HepG2 (cell line): Measurements from ENCODE around the gene MPV17L.

ENCODE experiments used
- FOSL1 ChIP-seq: sonication (generic); formaldehyde crosslinking; IDR thresholded peaks from 2 replicates; pipeline ENCODE4 v1.9.0; 2021; ENCODE audit warnings: missing genetic modification reagents, borderline replicate concordance
- REXO4 ChIP-seq: sonication (generic); formaldehyde crosslinking; IDR thresholded peaks from 2 replicates; pipeline ENCODE4 v1.8.0; 2022; ENCODE audit warnings: missing genetic modification reagents, mild to moderate bottlenecking, borderline replicate concordance
- ZNF317 ChIP-seq: sonication (generic); formaldehyde crosslinking; IDR thresholded peaks from 2 replicates; pipeline ENCODE4 v1.5.0; 2020; ENCODE audit warnings: mild to moderate bottlenecking, missing genetic modification reagents
- TF ChIP-seq, protein P1 (sequence below): sonication (generic); formaldehyde crosslinking; IDR thresholded peaks from 2 replicates; pipeline ENCODE4 v1.5.0; 2020; ENCODE audit warnings: mild to moderate bottlenecking, missing genetic modification reagents, moderate library complexity
- TF ChIP-seq, protein P2 (sequence below): sonication (generic); formaldehyde crosslinking; IDR thresholded peaks from 2 replicates; pipeline ENCODE4 v1.5.1; 2020; ENCODE audit warnings: mild to moderate bottlenecking, missing genetic modification reagents, moderate library complexity

DNA sequence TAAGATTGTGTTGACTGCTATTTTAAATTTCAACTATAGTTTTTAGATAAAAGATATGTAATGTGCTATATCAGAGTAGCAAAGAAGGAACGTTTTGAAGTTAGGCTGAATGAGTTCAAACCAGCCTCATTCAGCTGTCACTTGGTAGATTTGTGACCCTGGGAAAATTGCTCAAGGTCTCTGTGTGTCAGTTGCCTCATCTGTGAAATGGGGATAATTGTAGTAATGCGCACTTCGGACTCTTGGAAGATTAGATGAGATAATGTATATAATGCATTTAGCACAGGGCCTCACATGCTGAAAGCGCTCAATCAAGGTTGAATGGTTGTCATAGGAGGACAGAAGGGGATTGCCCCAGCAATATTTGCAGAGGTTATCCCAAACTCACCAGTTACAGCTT lies 43.5 kb downstream of the MPV17L start:
- TF ChIP-seq REXO4 (CRISPR knock-in tag) (no peak), FOSL1 (CRISPR knock-in tag) (no peak), ZNF317 (CRISPR knock-in tag) (no peak)
- TF ChIP-seq, protein P1, sequence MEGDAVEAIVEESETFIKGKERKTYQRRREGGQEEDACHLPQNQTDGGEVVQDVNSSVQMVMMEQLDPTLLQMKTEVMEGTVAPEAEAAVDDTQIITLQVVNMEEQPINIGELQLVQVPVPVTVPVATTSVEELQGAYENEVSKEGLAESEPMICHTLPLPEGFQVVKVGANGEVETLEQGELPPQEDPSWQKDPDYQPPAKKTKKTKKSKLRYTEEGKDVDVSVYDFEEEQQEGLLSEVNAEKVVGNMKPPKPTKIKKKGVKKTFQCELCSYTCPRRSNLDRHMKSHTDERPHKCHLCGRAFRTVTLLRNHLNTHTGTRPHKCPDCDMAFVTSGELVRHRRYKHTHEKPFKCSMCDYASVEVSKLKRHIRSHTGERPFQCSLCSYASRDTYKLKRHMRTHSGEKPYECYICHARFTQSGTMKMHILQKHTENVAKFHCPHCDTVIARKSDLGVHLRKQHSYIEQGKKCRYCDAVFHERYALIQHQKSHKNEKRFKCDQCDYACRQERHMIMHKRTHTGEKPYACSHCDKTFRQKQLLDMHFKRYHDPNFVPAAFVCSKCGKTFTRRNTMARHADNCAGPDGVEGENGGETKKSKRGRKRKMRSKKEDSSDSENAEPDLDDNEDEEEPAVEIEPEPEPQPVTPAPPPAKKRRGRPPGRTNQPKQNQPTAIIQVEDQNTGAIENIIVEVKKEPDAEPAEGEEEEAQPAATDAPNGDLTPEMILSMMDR = no peak
- TF ChIP-seq, protein P2, sequence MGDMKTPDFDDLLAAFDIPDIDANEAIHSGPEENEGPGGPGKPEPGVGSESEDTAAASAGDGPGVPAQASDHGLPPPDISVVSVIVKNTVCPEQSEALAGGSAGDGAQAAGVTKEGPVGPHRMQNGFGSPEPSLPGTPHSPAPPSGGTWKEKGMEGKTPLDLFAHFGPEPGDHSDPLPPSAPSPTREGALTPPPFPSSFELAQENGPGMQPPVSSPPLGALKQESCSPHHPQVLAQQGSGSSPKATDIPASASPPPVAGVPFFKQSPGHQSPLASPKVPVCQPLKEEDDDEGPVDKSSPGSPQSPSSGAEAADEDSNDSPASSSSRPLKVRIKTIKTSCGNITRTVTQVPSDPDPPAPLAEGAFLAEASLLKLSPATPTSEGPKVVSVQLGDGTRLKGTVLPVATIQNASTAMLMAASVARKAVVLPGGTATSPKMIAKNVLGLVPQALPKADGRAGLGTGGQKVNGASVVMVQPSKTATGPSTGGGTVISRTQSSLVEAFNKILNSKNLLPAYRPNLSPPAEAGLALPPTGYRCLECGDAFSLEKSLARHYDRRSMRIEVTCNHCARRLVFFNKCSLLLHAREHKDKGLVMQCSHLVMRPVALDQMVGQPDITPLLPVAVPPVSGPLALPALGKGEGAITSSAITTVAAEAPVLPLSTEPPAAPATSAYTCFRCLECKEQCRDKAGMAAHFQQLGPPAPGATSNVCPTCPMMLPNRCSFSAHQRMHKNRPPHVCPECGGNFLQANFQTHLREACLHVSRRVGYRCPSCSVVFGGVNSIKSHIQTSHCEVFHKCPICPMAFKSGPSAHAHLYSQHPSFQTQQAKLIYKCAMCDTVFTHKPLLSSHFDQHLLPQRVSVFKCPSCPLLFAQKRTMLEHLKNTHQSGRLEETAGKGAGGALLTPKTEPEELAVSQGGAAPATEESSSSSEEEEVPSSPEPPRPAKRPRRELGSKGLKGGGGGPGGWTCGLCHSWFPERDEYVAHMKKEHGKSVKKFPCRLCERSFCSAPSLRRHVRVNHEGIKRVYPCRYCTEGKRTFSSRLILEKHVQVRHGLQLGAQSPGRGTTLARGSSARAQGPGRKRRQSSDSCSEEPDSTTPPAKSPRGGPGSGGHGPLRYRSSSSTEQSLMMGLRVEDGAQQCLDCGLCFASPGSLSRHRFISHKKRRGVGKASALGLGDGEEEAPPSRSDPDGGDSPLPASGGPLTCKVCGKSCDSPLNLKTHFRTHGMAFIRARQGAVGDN = no peak
